ENCODE data around the gene PMEL.
"Not testable (repeated sequence)": the region's sequence is repeated elsewhere in the genome, so short reads cannot be mapped to it uniquely, and the experiment has no call there.

PMEL gene

DNA sequence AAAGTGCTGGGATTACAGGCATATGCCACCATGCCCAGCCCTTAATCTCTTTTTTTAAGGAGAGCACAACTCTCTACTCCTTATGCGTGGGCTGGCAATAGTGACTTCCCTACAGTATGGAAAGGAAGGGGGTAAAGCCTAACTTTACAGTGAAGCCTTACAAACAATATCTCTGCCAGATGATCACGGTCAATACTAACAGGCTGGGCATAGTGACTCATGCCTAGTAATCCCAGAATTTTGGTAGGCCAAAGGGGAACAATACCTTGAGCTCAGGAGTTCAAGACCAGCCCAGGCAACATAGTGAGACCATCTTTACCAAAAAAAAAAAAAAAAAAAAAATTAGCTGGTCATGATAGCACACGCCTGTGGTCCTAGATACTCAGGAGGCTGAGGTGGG lies 43.7 kb downstream of the PMEL start:
- H3K36me3 ChIP-seq (ENCODE audit: insufficient read depth, low read length), result peaks cover 80% of the 10 kb centered on the region
- TF ChIP-seq EZH2 (IDR thresholded peaks at IDR 0.05; ENCODE audit: borderline replicate concordance, low read length), result no peak
- TF ChIP-seq, protein P1, sequence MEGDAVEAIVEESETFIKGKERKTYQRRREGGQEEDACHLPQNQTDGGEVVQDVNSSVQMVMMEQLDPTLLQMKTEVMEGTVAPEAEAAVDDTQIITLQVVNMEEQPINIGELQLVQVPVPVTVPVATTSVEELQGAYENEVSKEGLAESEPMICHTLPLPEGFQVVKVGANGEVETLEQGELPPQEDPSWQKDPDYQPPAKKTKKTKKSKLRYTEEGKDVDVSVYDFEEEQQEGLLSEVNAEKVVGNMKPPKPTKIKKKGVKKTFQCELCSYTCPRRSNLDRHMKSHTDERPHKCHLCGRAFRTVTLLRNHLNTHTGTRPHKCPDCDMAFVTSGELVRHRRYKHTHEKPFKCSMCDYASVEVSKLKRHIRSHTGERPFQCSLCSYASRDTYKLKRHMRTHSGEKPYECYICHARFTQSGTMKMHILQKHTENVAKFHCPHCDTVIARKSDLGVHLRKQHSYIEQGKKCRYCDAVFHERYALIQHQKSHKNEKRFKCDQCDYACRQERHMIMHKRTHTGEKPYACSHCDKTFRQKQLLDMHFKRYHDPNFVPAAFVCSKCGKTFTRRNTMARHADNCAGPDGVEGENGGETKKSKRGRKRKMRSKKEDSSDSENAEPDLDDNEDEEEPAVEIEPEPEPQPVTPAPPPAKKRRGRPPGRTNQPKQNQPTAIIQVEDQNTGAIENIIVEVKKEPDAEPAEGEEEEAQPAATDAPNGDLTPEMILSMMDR (IDR thresholded peaks at IDR 0.05; ENCODE audit: low read length), result no peak
- no peaks in the 10 kb centered on the region for H3K9me2 ChIP-seq (ENCODE audit: low read depth, low read length)
- H3K4me1 ChIP-seq (ENCODE audit: insufficient read depth, low read length, severe bottlenecking), result peaks cover 33% of the 10 kb centered on the region
- H2AFZ ChIP-seq (ENCODE audit: low read length), result no peak overlapping the region
- H3K79me2 ChIP-seq (ENCODE audit: insufficient read depth, low read length), result peaks cover 90% of the 10 kb centered on the region
- no peak overlapping the region for H3K27ac ChIP-seq (ENCODE audit: low read depth, low read length, poor library complexity, severe bottlenecking)
- H3F3A ChIP-seq (ENCODE audit: insufficient read depth, low read length), result no peaks in the 10 kb centered on the region
- H3K9ac ChIP-seq (ENCODE audit: low read length), result no peak overlapping the region
- H3K4me3 ChIP-seq (ENCODE audit: low read depth, low read length, poor library complexity, severe bottlenecking), result no peak overlapping the region
- H3K9me3 ChIP-seq (ENCODE audit: low read length), result no peaks in the 10 kb centered on the region
- H3K4me2 ChIP-seq (ENCODE audit: low read length), result no peak overlapping the region
- H4K20me1 ChIP-seq (ENCODE audit: insufficient read depth, low read length), result no peaks in the 10 kb centered on the region
- no peaks in the 10 kb centered on the region for H3K27me3 ChIP-seq (ENCODE audit: insufficient read depth, low read length)

DNA sequence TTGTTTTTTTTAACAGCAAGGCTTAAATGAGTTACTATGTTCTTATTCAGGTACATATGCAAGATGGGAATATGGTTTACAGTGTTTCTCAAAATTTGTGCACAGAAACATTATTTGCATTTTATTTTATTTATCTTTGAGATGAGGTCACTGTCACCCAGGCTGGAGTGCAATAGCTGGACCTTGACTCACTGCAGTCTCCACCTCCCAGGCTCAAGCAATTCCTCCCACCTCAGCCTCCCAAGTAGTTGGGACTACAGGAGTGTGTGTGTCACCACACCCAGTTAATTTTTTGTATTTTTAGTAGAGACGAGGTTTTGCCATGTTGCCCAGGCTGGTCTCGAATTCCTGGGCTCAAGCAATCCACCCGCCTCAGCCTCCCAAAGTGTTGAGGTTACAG lies 46.8 kb downstream of the PMEL start:
- peaks cover 84% of the 10 kb centered on the region for H3K36me3 ChIP-seq (ENCODE audit: insufficient read depth, low read length)
- H3F3A ChIP-seq (ENCODE audit: insufficient read depth, low read length); H3K27me3 ChIP-seq (ENCODE audit: insufficient read depth, low read length); H3K9ac ChIP-seq (ENCODE audit: low read length); H3K9me3 ChIP-seq (ENCODE audit: low read length); H3K27ac ChIP-seq (ENCODE audit: low read depth, low read length, poor library complexity, severe bottlenecking); H3K4me2 ChIP-seq (ENCODE audit: low read length); H3K4me3 ChIP-seq (ENCODE audit: low read depth, low read length, poor library complexity, severe bottlenecking); H3K9me2 ChIP-seq (ENCODE audit: low read depth, low read length); H4K20me1 ChIP-seq (ENCODE audit: insufficient read depth, low read length); H2AFZ ChIP-seq (ENCODE audit: low read length): not testable (repeated sequence)
- peaks cover 90% of the 10 kb centered on the region for H3K79me2 ChIP-seq (ENCODE audit: insufficient read depth, low read length)
- H3K4me1 ChIP-seq (ENCODE audit: insufficient read depth, low read length, severe bottlenecking), result peaks cover 11% of the 10 kb centered on the region

DNA sequence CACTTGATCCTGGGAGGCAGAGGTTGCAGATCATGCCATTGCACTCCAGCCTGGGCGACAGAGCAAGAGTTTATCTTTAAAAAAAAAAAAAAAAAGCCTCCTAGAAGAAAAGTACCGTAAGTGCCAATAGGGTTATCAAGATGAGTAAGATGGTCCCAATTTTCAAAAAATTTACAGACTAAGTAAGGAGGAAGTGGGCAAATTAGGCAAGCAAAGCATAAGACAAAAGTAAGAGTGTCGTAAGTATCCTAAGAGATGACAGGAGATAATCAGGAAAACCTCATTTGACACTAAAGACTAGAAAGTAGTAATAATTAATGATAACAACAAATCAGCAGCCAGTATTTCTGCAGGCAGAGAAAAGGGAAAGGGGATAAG lies 50.4 kb downstream of the PMEL start:
- Histone ChIP-seq H3K4me1 (ENCODE audit: insufficient read depth, low read length, severe bottlenecking) (no peaks in the 10 kb centered on the region), H3K4me3 (ENCODE audit: low read depth, low read length, poor library complexity, severe bottlenecking) (no peak overlapping the region), H3K79me2 (ENCODE audit: insufficient read depth, low read length) (peaks cover 75% of the 10 kb centered on the region), H3K4me2 (ENCODE audit: low read length) (no peak overlapping the region), H3K27me3 (ENCODE audit: insufficient read depth, low read length) (no peaks in the 10 kb centered on the region), H3K9me2 (ENCODE audit: low read depth, low read length) (no peaks in the 10 kb centered on the region), H3K9ac (ENCODE audit: low read length) (no peak overlapping the region), H3K27ac (ENCODE audit: low read depth, low read length, poor library complexity, severe bottlenecking) (no peak overlapping the region), H3F3A (ENCODE audit: insufficient read depth, low read length) (no peaks in the 10 kb centered on the region), H2AFZ (ENCODE audit: low read length) (no peak overlapping the region), H3K9me3 (ENCODE audit: low read length) (no peaks in the 10 kb centered on the region), H3K36me3 (ENCODE audit: insufficient read depth, low read length) (peaks cover 81% of the 10 kb centered on the region), H4K20me1 (ENCODE audit: insufficient read depth, low read length) (no peaks in the 10 kb centered on the region)
- no peak for TF ChIP-seq EZH2 (IDR thresholded peaks at IDR 0.05; ENCODE audit: borderline replicate concordance, low read length)
- TF ChIP-seq, protein P1 (IDR thresholded peaks at IDR 0.05; ENCODE audit: low read length), result no peak

DNA sequence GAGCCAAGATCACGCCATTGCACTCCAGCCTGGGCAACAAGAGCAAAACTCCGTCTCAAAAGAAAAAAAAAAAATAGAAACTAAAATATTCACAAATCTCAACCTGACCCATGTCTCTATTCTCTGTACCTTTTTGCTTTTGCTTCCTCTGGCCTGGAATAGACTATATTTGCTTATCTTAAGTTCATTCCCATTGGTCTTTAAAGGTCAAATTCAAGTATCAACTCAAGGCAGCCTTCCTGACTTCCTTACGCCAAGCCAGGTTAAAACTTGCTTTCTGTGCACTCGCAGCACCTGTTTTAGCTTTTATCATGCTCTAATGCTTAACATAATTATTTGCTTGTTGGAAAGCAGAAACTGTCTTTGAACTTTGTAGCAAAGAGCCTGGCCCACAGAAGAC lies 52.9 kb downstream of the PMEL start:
- no peak for TF ChIP-seq EZH2 (IDR thresholded peaks at IDR 0.05; ENCODE audit: borderline replicate concordance, low read length)
- TF ChIP-seq, protein P1 (IDR thresholded peaks at IDR 0.05; ENCODE audit: low read length), result no peak

More for the DNA sequence above, 52.9 kb downstream of the PMEL start:
- Histone ChIP-seq H3K4me3 (ENCODE audit: low read depth, low read length, poor library complexity, severe bottlenecking) (no peak overlapping the region), H2AFZ (ENCODE audit: low read length) (no peak overlapping the region), H3K36me3 (ENCODE audit: insufficient read depth, low read length) (peaks cover 65% of the 10 kb centered on the region), H3K79me2 (ENCODE audit: insufficient read depth, low read length) (peaks cover 68% of the 10 kb centered on the region), H3K9me2 (ENCODE audit: low read depth, low read length) (no peaks in the 10 kb centered on the region), H3K4me2 (ENCODE audit: low read length) (no peak overlapping the region), H4K20me1 (ENCODE audit: insufficient read depth, low read length) (no peaks in the 10 kb centered on the region), H3K27ac (ENCODE audit: low read depth, low read length, poor library complexity, severe bottlenecking) (no peak overlapping the region), H3K27me3 (ENCODE audit: insufficient read depth, low read length) (no peaks in the 10 kb centered on the region), H3K9ac (ENCODE audit: low read length) (no peak overlapping the region), H3K9me3 (ENCODE audit: low read length) (no peaks in the 10 kb centered on the region), H3K4me1 (ENCODE audit: insufficient read depth, low read length, severe bottlenecking) (no peaks in the 10 kb centered on the region), H3F3A (ENCODE audit: insufficient read depth, low read length) (no peaks in the 10 kb centered on the region)

Measured in OCI-LY1 (cell line).